Gastroesophageal sphincter (tissue), 4 donors: ENCODE measurements around the gene TMEM223. TPM values are rescaled to one million over a fixed set of nuclear protein-coding genes. Genes with fewer than 3 reads are reported as not detected.
A peak's percentile ranks its signal among the peaks of the same experiment; 100 is the strongest.

Source experiments
- ATAC-seq: fragments of 150-250 bp; one replicate; pipeline ENCODE4 v1.9.1; 2016; ENCODE audit warnings: mild to moderate bottlenecking, moderate library complexity
- H3K27ac ChIP-seq, 4 donors: fragments of 200-600 bp; sonication (generic) in 3 of 4; 1 replicate in 3 of 4; 2 replicates in 1 of 4; pipeline ENCODE4 v1.5.1; 2016 to 2019
- H3K27me3 ChIP-seq: fragments of 200-600 bp; sonication (generic); one replicate; pipeline ENCODE4 v1.5.1; 2019
- H3K36me3 ChIP-seq, 2 donors: fragments of 200-600 bp; sonication (generic); one replicate each; pipeline ENCODE4 v1.5.1; 2019; ENCODE audit warnings: control low read depth in 1 of 2
- H3K4me1 ChIP-seq, 3 donors: fragments of 200-600 bp; sonication (generic); 1 replicate in 2 of 3; 2 replicates in 1 of 3; pipeline ENCODE4 v1.5.1; 2016 to 2019; ENCODE audit warnings: control low read depth in 2 of 3
- H3K4me3 ChIP-seq, 2 donors: fragments of 200-600 bp; sonication (generic); one replicate each; pipeline ENCODE4 v1.5.1; 2019; ENCODE audit warnings: mild to moderate bottlenecking in 1 of 2, moderate library complexity in 1 of 2
- H3K9me3 ChIP-seq, 3 donors: fragments of 200-600 bp; sonication (generic); one replicate each; pipeline ENCODE4 v1.5.1; 2017 to 2019; ENCODE audit warnings: control low read depth in 2 of 3
- CTCF ChIP-seq, 4 experiments: fragments of 200-600 bp in 2 of 4; fragments of 450-650 bp in 2 of 4; sonication (generic) in 1 of 4; IDR thresholded peaks; one replicate each; pipeline ENCODE4 v1.5.1; 2017 to 2019; ENCODE audit warnings: antibody characterized with exemption in 4 of 4, mild to moderate bottlenecking in 2 of 4, moderate library complexity in 2 of 4
- EP300 ChIP-seq: sonication (generic); formaldehyde crosslinking; IDR thresholded peaks from one replicate; pipeline ENCODE4 v1.6.1; 2017; ENCODE audit warnings: antibody characterized with exemption, mild to moderate bottlenecking
- POLR2A ChIP-seq, 2 donors: fragments of 450-650 bp; IDR thresholded peaks; one replicate each; pipeline ENCODE4 v1.6.1; 2017; ENCODE audit warnings: antibody characterized with exemption in 2 of 2, mild to moderate bottlenecking in 2 of 2, moderate library complexity in 1 of 2
- POLR2AphosphoS5 ChIP-seq: sonication (generic); formaldehyde crosslinking; IDR thresholded peaks from one replicate; pipeline ENCODE4 v1.6.1; 2017; ENCODE audit warnings: antibody characterized with exemption
- WGBS, 2 donors: methylation state at CpG; one replicate each; pipeline ENCODE4 v1.1.5; 2018; ENCODE audit warnings: low coverage in 1 of 2; 5-methylcytosine and 5-hydroxymethylcytosine counted together
- total RNA-seq, 4 donors: library from RNA; depleted of rRNA; stranded (reverse); fragments of >200 nt; gene quantifications; one replicate each; pipeline ENCODE4 v1.1.0, GENCODE V29; 2016

TMEM223 gene
- total RNA-seq, 4 donors from 2014 or later, result 17.0 to 25.8 (median 19.1) TPM

DNA sequence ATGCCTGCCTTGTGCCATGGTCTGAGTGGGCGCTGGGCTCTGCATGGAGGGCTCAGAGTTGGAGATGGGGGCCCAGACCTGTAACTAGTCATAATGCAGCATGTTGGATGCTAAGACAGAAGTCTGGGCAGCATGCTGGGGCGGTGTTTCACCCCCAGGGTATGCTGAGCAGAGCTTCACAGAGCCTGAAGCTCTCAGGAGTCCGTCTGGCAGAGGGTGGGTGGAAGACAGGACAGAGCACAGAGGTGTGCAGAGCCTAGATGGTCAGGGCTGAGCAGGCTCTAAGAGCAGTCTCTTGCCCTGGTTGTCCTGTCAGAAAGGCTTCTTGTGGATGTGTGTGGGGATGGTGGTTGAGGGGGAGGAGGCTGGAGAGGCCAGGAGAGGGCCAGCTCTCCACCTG is 13.4 kb downstream of the TMEM223 start:
- Histone ChIP-seq H3K4me1 (peaks cover 0 to 2% (median 0%) of the 10 kb centered on the region in 3 donors), H3K4me3 (no peak overlapping the region), H3K27me3 (no peaks in the 10 kb centered on the region), H3K9me3 (no peaks in the 10 kb centered on the region), H3K27ac (no peak overlapping the region), H3K36me3 (peaks cover 0 to 83% of the 10 kb centered on the region in 2 donors)
- WGBS, 2 donors, result 60% methylated on average over 1 of the region's 3 CpGs; no CpG with 5 or more reads in 1 of the 2 donors
- peak; percentile 25 for ATAC-seq
- TF ChIP-seq EP300 (no peak), POLR2AphosphoS5 (no peak), CTCF (IDR thresholded peaks at IDR 0.05) (no peak), POLR2A (IDR thresholded peaks at IDR 0.05) (no peak)

DNA sequence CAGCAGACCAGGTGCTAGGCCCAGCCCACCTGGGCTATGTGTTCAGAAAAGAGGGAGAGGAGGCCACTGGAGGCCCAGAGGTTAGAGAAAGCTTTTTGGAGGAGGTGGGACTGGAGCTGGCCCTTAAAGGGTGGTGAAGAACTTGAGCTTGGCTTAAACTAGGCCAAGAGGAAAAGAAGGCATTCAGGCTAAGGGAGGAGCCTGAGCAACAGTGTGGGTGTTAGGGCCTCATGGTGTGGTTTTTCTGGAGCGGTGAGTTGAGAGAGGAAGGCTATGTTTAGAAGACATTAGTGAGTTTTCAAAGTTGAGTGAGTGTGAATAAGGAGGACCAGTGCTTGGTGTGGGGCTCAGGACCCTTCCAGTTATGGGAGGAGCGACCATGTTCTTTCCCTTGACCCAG is 14.4 kb downstream of the TMEM223 start:
- TF ChIP-seq EP300 (no peak), POLR2A (IDR thresholded peaks at IDR 0.05) (no peak), POLR2AphosphoS5 (no peak), CTCF (IDR thresholded peaks at IDR 0.05) (no peak)
- H3K27me3 ChIP-seq, result no peaks in the 10 kb centered on the region
- WGBS, 2 donors, result 83 to 88% methylated on average over 2 of the region's 2 CpGs
- H3K36me3 ChIP-seq, result peaks cover 0 to 74% of the 10 kb centered on the region in 2 donors
- peaks cover 0 to 13% (median 0%) of the 10 kb centered on the region in 3 donors for H3K4me1 ChIP-seq
- H3K27ac ChIP-seq, result no peak overlapping the region
- H3K4me3 ChIP-seq, result no peak overlapping the region
- ATAC-seq, result no peak
- no peaks in the 10 kb centered on the region for H3K9me3 ChIP-seq

- 87 to 90% methylated on average over 3 to 5 of the region's 17 CpGs for WGBS, 2 donors
- H3K9me3 ChIP-seq, result no peaks in the 10 kb centered on the region
- no peak overlapping the region for H3K4me3 ChIP-seq
- ATAC-seq, result no peak
- peaks cover 0 to 23% (median 7%) of the 10 kb centered on the region in 3 donors for H3K4me1 ChIP-seq
- H3K27ac ChIP-seq, result no peak overlapping the region
- H3K36me3 ChIP-seq, result peaks cover 0 to 60% of the 10 kb centered on the region in 2 donors
- no peaks in the 10 kb centered on the region for H3K27me3 ChIP-seq
- no peak for TF ChIP-seq CTCF (IDR thresholded peaks at IDR 0.05)
- no peak for TF ChIP-seq EP300
- TF ChIP-seq POLR2AphosphoS5, result no peak
- TF ChIP-seq POLR2A (IDR thresholded peaks at IDR 0.05), result no peak
Measured at GRCh38 chr11:62775646-62776045, 16.2 kb downstream of the TMEM223 start.

- TF ChIP-seq POLR2A (IDR thresholded peaks at IDR 0.05) (no peak), POLR2AphosphoS5 (no peak), EP300 (no peak), CTCF (IDR thresholded peaks at IDR 0.05) (no peak)
- peaks cover 0 to 47% of the 10 kb centered on the region in 2 donors for H3K36me3 ChIP-seq
- WGBS, 2 donors, result 80% methylated on average over 1 of the region's 6 CpGs; no CpG with 5 or more reads in 1 of the 2 donors
- no peaks in the 10 kb centered on the region for H3K27me3 ChIP-seq
- H3K4me1 ChIP-seq, result peaks cover 0 to 35% (median 18%) of the 10 kb centered on the region in 3 donors
- H3K4me3 ChIP-seq, result no peak overlapping the region
- H3K27ac ChIP-seq, result no peak overlapping the region
- ATAC-seq, result no peak
- H3K9me3 ChIP-seq, result no peaks in the 10 kb centered on the region
Measured at GRCh38 chr11:62774407-62774806, 17.4 kb downstream of the TMEM223 start.

- peaks cover 0 to 39% (median 18%) of the 10 kb centered on the region in 3 donors for H3K4me1 ChIP-seq
- peak within 1 kb of the TSS; percentile 37 to 75 for H3K4me3 ChIP-seq
- no peaks in the 10 kb centered on the region for H3K9me3 ChIP-seq
- 1 to 4% methylated on average over 22 to 23 of the region's 60 CpGs for WGBS, 2 donors
- peaks cover 0 to 41% of the 10 kb centered on the region in 2 donors for H3K36me3 ChIP-seq
- no peak for TF ChIP-seq EP300
- TF ChIP-seq POLR2A (IDR thresholded peaks at IDR 0.05), result peak; percentile 9 to 30
- TF ChIP-seq POLR2AphosphoS5, result peak; percentile 60
- no peaks in the 10 kb centered on the region for H3K27me3 ChIP-seq
- peak; percentile 99 for ATAC-seq
- H3K27ac ChIP-seq, result peak within 1 kb of the TSS; percentile 82 to 98 (median 98)
Measured at GRCh38 chr11:62771144-62772021, 20.4 kb downstream of the TMEM223 start, which contains the start of gene TAF6L. TAF6L (plus strand) TSS chr11:62771396; CDS start chr11:62775784, 4,388 bp downstream.
